Breast epithelium (tissue), 4 donors: Measurements from ENCODE around the gene CTAGE4. TPM values are rescaled to one million over a fixed set of nuclear protein-coding genes. Genes with fewer than 3 reads are reported as not detected.
"Not testable (repeated sequence)": the region's sequence is repeated elsewhere in the genome, so short reads cannot be mapped to it uniquely, and the experiment has no call there.

Experiments
- DNase-seq, 2 donors: peaks; one replicate each; pipeline ENCODE4 v3.0.0-alpha.2; 2019; ENCODE audit warnings: low spot score in 2 of 2
- H3K27ac ChIP-seq, 2 donors: fragments of 200-600 bp; sonication (generic) in 1 of 2; one replicate each; pipeline ENCODE4 v1.5.1; 2016 to 2019; ENCODE audit warnings: mild to moderate bottlenecking in 1 of 2
- H3K27me3 ChIP-seq, 2 donors: fragments of 200-600 bp; sonication (generic) in 1 of 2; one replicate each; pipeline versions ENCODE4 v1.5.1 to v1.6.0; 2017 to 2019; ENCODE audit warnings: control low read depth in 1 of 2, mild to moderate bottlenecking in 1 of 2
- H3K36me3 ChIP-seq: fragments of 200-600 bp; one replicate; pipeline ENCODE4 v1.5.1; 2019
- H3K4me1 ChIP-seq, 2 donors: fragments of 200-600 bp; sonication (generic); one replicate each; pipeline ENCODE4 v1.5.1; 2016 to 2019; ENCODE audit warnings: control low read depth in 1 of 2
- H3K4me3 ChIP-seq, 3 donors: fragments of 200-600 bp; sonication (generic); 1 replicate in 2 of 3; 2 replicates in 1 of 3; pipeline ENCODE4 v1.5.1; 2016 to 2019; ENCODE audit warnings: mild to moderate bottlenecking in 3 of 3, moderate library complexity in 2 of 3
- H3K9me3 ChIP-seq, 2 donors: fragments of 200-600 bp; sonication (generic) in 1 of 2; one replicate each; pipeline ENCODE4 v1.5.1; 2016 to 2019; ENCODE audit warnings: control low read depth in 1 of 2
- POLR2A ChIP-seq: fragments of 450-650 bp; IDR thresholded peaks from one replicate; pipeline ENCODE4 v1.6.1; 2016; ENCODE audit warnings: antibody characterized with exemption, mild to moderate bottlenecking, moderate library complexity
- POLR2AphosphoS5 ChIP-seq, 3 donors: sonication (generic); formaldehyde crosslinking; IDR thresholded peaks; one replicate each; pipeline ENCODE4 v1.6.1; 2017; ENCODE audit warnings: antibody characterized with exemption in 3 of 3
- intact Hi-C: fragments of 100-400 bp; cut with DNase I; formaldehyde crosslinking; loops from one replicate; pipeline ENCODE4 v1.15.1; 2023; ENCODE audit warnings: low total_unique reads
- total RNA-seq, 3 donors: library from RNA; depleted of rRNA; stranded (reverse); fragments of >200 nt; gene quantifications; one replicate each; pipeline ENCODE4 v1.1.0, GENCODE V29; 2016
- TF ChIP-seq, protein P1 (sequence below), 3 donors: fragments of 450-650 bp; IDR thresholded peaks; one replicate each; pipeline ENCODE4 v1.5.1; 2016 to 2017; ENCODE audit warnings: antibody characterized with exemption in 3 of 3, mild to moderate bottlenecking in 3 of 3, moderate library complexity in 3 of 3

Gene CTAGE4
- total RNA-seq, 3 donors from 2014 or later, result 0.80 to 31.5 (median 8.8) TPM

DNA sequence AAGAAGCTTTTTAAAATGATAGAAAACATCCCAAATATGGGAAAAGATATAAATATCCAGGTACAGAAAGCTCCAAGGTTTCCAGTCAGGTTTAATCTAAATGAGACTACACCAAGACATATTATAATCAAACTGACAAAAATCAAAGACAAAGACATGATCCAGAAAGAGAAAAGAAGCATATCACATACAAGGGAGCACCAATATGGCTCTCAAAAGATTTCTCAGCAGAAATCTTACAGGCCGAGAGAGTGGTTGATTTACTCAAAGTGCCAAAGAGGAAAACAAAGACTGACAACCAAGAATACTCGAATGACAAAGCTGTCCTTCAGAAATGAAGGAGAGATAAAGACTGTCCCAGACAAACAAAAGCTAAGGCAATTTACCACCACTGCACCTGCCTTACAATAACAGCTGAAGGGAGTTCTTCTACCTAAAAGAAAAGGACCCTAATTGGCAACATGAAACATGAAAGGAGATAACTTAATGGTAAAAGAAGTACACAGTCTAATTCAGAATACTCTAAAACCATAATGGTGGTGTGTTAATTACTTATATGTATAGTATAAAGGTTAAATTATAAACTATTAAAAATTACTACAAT lies 34.9 kb upstream of the CTAGE4 start:
- H3K9me3 ChIP-seq, result peaks cover 18 to 21% of the 10 kb centered on the region in 2 donors
- no peaks in the 10 kb centered on the region for H3K4me1 ChIP-seq
- no peak overlapping the region for H3K27ac ChIP-seq
- no peak for DNase-seq
- no peaks in the 10 kb centered on the region for H3K27me3 ChIP-seq
- H3K36me3 ChIP-seq, result no peaks in the 10 kb centered on the region
- no peak overlapping the region for H3K4me3 ChIP-seq
- TF ChIP-seq, protein P1, sequence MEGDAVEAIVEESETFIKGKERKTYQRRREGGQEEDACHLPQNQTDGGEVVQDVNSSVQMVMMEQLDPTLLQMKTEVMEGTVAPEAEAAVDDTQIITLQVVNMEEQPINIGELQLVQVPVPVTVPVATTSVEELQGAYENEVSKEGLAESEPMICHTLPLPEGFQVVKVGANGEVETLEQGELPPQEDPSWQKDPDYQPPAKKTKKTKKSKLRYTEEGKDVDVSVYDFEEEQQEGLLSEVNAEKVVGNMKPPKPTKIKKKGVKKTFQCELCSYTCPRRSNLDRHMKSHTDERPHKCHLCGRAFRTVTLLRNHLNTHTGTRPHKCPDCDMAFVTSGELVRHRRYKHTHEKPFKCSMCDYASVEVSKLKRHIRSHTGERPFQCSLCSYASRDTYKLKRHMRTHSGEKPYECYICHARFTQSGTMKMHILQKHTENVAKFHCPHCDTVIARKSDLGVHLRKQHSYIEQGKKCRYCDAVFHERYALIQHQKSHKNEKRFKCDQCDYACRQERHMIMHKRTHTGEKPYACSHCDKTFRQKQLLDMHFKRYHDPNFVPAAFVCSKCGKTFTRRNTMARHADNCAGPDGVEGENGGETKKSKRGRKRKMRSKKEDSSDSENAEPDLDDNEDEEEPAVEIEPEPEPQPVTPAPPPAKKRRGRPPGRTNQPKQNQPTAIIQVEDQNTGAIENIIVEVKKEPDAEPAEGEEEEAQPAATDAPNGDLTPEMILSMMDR (IDR thresholded peaks at IDR 0.05), result no peak
- TF ChIP-seq POLR2A (no peak), POLR2AphosphoS5 (IDR thresholded peaks at IDR 0.05) (no peak)
- intact Hi-C loops, result no loop called here

DNA sequence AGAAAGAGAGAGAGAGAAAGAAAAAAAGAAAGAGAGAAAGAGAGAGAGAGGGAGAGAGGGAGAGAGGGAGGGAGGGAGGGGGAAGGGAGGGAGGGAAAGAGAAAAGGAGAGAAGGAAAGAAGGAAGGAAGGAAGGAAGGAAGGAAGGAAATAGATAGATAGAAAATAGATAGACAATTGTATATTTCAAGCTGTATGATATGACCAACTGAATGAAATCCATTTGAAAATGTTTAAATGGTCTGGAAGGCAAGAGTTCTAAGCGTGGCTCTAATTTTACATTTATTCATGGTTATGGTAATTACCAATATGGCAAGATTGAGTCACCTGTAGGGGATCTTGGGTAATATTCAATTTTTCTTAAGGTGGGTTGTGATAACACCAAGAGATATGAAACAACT lies 24.4 kb upstream of the CTAGE4 start:
- Histone ChIP-seq H3K27me3 (no peaks in the 10 kb centered on the region), H3K4me3 (no peak overlapping the region), H3K27ac (no peak overlapping the region), H3K9me3 (no peaks in the 10 kb centered on the region), H3K4me1 (no peaks in the 10 kb centered on the region), H3K36me3 (no peaks in the 10 kb centered on the region)
- TF ChIP-seq POLR2AphosphoS5 (IDR thresholded peaks at IDR 0.05), result no peak
- TF ChIP-seq, protein P1 (IDR thresholded peaks at IDR 0.05), result no peak
- no peak for TF ChIP-seq POLR2A
- intact Hi-C loops, result no loop called here
- no peak for DNase-seq

- TF ChIP-seq POLR2AphosphoS5 (IDR thresholded peaks at IDR 0.05) (no peak), POLR2A (no peak)
- TF ChIP-seq, protein P1 (IDR thresholded peaks at IDR 0.05), result no peak
- no peaks in the 10 kb centered on the region for H3K27me3 ChIP-seq
- DNase-seq, result no peak
- intact Hi-C loops, result no loop called here
- H3K4me3 ChIP-seq, result no peak overlapping the region
- H3K27ac ChIP-seq, result no peak overlapping the region
- no peaks in the 10 kb centered on the region for H3K4me1 ChIP-seq
- no peaks in the 10 kb centered on the region for H3K9me3 ChIP-seq
- no peaks in the 10 kb centered on the region for H3K36me3 ChIP-seq
Measured at GRCh38 chr7:144164784-144165183, 18.5 kb upstream of the CTAGE4 start.

DNA sequence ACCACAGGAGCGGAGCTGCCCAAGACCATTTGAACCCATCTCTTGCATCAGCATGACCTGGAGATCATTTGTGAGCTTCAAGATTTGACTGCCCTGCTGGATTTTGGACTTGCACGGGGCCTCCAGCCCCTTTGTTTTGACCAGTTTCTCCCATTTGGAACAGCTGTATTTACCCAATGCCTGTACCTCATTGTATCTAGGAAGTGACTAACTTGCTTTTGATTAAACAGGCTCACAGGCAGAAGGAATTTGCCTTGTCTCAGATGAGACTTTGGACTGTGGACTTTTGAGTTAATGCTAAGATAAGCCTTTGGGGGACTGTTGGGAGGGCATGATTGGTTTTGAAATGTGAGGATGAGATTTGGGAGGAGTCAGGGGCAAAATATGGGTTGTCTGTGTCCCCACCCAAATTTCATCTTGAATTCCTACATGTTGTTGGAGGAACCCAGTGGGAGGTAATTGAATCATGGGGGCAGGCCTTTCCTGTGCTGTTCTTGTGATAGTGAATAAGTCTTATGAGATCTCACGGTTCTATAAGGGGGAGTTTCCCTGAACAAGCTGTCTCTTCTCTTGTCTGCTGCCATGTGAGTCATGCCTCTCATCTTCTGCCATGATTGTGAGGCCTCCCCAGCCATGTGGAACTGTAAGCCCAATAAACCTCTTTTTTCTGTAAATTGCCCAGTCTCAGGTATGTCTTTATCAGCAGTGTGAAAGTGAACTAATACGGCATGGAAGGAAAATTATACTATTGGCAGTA lies 11.5 kb upstream of the CTAGE4 start:
- H3K4me1 ChIP-seq, H3K36me3 ChIP-seq, H3K27me3 ChIP-seq, DNase-seq, intact Hi-C loops, H3K4me3 ChIP-seq, H3K9me3 ChIP-seq, H3K27ac ChIP-seq: not testable (repeated sequence)

DNA sequence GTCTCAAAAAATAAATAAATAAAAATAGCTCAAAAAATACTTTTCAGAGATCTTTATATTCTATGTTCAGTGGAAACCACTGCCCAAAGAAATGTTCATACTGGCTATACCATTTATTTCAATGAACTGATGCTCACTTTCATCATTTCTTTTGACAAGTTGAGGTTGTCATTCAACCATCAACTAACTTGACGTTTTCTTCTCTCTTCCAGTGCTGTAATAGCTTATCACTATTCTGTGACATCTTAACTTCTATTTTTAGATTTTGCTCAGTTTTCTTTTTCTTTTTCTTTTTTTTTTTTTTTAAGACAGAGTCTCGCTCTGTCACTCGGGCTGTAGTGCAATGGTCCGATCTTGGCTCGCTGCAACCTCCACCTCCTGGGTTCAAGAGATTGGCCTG lies 8.7 kb upstream of the CTAGE4 start:
- Histone ChIP-seq H3K4me1 (no peaks in the 10 kb centered on the region), H3K27ac (no peak overlapping the region), H3K9me3 (no peaks in the 10 kb centered on the region), H3K4me3 (no peak overlapping the region), H3K27me3 (no peaks in the 10 kb centered on the region), H3K36me3 (no peaks in the 10 kb centered on the region)
- TF ChIP-seq, protein P1 (IDR thresholded peaks at IDR 0.05), result no peak
- TF ChIP-seq POLR2A, result no peak
- TF ChIP-seq POLR2AphosphoS5 (IDR thresholded peaks at IDR 0.05), result no peak
- intact Hi-C loops, result no loop called here
- no peak for DNase-seq
